Activated T-helper 2 cell treated with anti-CD3 and anti-CD28 coated beads, Interferon-gamma antibody, Interleukin-2, Interleukin-4, amounts not matched to agents 10 μg/mL and 5 μg/mL and 100 μg/mL, durations not matched to agents 14 hours and 24 hours and 36 hours (primary cell): Measurements from ENCODE around the gene SLBP. TPM values are rescaled to one million over a fixed set of nuclear protein-coding genes. Genes with fewer than 3 reads are reported as not detected.

Source experiments
- total RNA-seq: library from RNA; stranded (reverse); gene quantifications from 2 replicates; pipeline ENCODE4 v1.2.3, GENCODE V29; 2022

Gene SLBP
- total RNA-seq, 1 donor from 2014 or later: 125 TPM

Other genes starting within 250 kb of the SLBP start
- 2.7 and 3.3 TPM in 2 replicates for gene FAM53A, start 28.0 kb downstream of the SLBP start, total RNA-seq
- 23.5 and 27.1 TPM in 2 replicates for gene TMEM129, start 9.0 kb upstream of the SLBP start, total RNA-seq
- gene TACC3, start 9.2 kb upstream of the SLBP start, total RNA-seq: 137 and 141 TPM in 2 replicates
- 0.67 and 0.80 TPM in 2 replicates for gene FGFR3, start 81.0 kb upstream of the SLBP start, total RNA-seq
- 76.6 and 78.6 TPM in 2 replicates for gene LETM1, start 143.8 kb upstream of the SLBP start, total RNA-seq
- 208 and 214 TPM in 2 replicates for gene NSD2, start 159.1 kb upstream of the SLBP start, total RNA-seq